SK-N-SH (cell line): ENCODE measurements around the gene KRTAP2-4. TPM values are rescaled to one million over a fixed set of nuclear protein-coding genes. Genes with fewer than 3 reads are reported as not detected.

Experiments
- CTCF ChIA-PET: fragments of 300-600, 350-600 bp; formaldehyde crosslinking; extraction: SDS; loops from one replicate; lab custom pipeline; 2021; lab: Yijun Ruan, JAX
- POLR2A ChIA-PET: fragments of 350-600 bp; sonication (Branson Sonifier 250); formaldehyde crosslinking; extraction: SDS; loops from one replicate; lab custom pipeline; 2020; ENCODE audit warnings: antibody characterized with exemption, inconsistent platforms; lab: Yijun Ruan, JAX
- DNase-seq: peaks from one replicate; pipeline ENCODE4 v3.0.0; 2012
- H2AFZ ChIP-seq: fragments of 200-600 bp; sonication (generic); 2 replicates; pipeline ENCODE4 v1.8.1; 2016; ENCODE audit warnings: antibody characterized with exemption, mild to moderate bottlenecking, low read depth
- H3F3A ChIP-seq: fragments of 200-600 bp; sonication (generic); replicated peaks from 2 replicates; pipeline ENCODE3; 2016; ENCODE audit warnings: antibody characterized with exemption, mild to moderate bottlenecking; ENCODE audit not compliant: insufficient read depth
- H3K27ac ChIP-seq, 2 experiments: fragments of 200-500 bp in 1 of 2; fragments of 200-600 bp in 1 of 2; sonication (Bioruptor generic) in 1 of 2; sonication (generic), shearing (Covaris generic) in 1 of 2; 2 replicates each; pipeline versions ENCODE4 v1.5.1 to v1.6.1; 2014 to 2016; ENCODE audit warnings: low read depth in 2 of 2, inconsistent platforms in 1 of 2, low read length in 1 of 2, mild to moderate bottlenecking in 1 of 2, mixed read lengths in 1 of 2
- H3K27me3 ChIP-seq: fragments of 200-600 bp; sonication (generic), shearing (Covaris generic); 2 replicates; pipeline ENCODE4 v1.6.1; 2016; ENCODE audit warnings: mixed run types; ENCODE audit not compliant: insufficient read depth
- H3K36me3 ChIP-seq, 2 experiments: fragments of 200-500 bp in 1 of 2; fragments of 200-600 bp in 1 of 2; sonication (Bioruptor generic) in 1 of 2; sonication (generic) in 1 of 2; replicated peaks in 1 of 2; 2 replicates each; pipeline versions ENCODE3 to v1.5.1; 2014 to 2016; ENCODE audit warnings: low read length in 1 of 2, mild to moderate bottlenecking in 1 of 2; ENCODE audit not compliant: insufficient read depth in 2 of 2, control insufficient read depth in 1 of 2
- H3K4me1 ChIP-seq, 2 experiments: fragments of 200-500 bp in 1 of 2; fragments of 200-600 bp in 1 of 2; sonication (Bioruptor generic) in 1 of 2; sonication (generic), shearing (Covaris generic) in 1 of 2; 2 replicates each; pipeline versions ENCODE4 v1.5.1 to v1.6.1; 2014 to 2016; ENCODE audit warnings: low read depth in 1 of 2, low read length in 1 of 2, mixed run types in 1 of 2; ENCODE audit not compliant: insufficient read depth in 2 of 2, control insufficient read depth in 1 of 2
- H3K4me2 ChIP-seq: fragments of 200-600 bp; sonication (generic), shearing (Covaris generic); 2 replicates; pipeline ENCODE4 v1.6.1; 2017; ENCODE audit warnings: mixed run types
- H3K4me3 ChIP-seq, 2 experiments: fragments of 200-500 bp in 1 of 2; fragments of 200-600 bp in 1 of 2; sonication (Bioruptor generic) in 1 of 2; sonication (generic), shearing (Covaris generic) in 1 of 2; 2 replicates each; pipeline versions ENCODE4 v1.5.1 to v1.8.1; 2014 to 2016; ENCODE audit warnings: low read depth in 2 of 2, inconsistent platforms in 1 of 2, low read length in 1 of 2, mild to moderate bottlenecking in 1 of 2, mixed read lengths in 1 of 2, moderate library complexity in 1 of 2
- H3K79me2 ChIP-seq: fragments of 200-600 bp; sonication (generic); 2 replicates; pipeline ENCODE4 v1.8.1; 2017; ENCODE audit warnings: mild to moderate bottlenecking; ENCODE audit not compliant: insufficient read depth
- H3K9ac ChIP-seq: fragments of 200-600 bp; sonication (generic); 2 replicates; pipeline ENCODE4 v1.6.1; 2017; ENCODE audit warnings: mixed run types
- H3K9me2 ChIP-seq: fragments of 200-600 bp; sonication (generic); 2 replicates; pipeline ENCODE4 v1.6.1; 2017; ENCODE audit warnings: mixed run types
- H3K9me3 ChIP-seq: fragments of 200-600 bp; sonication (generic); 2 replicates; pipeline ENCODE4 v1.6.1; 2017; ENCODE audit warnings: mixed run types, mild to moderate bottlenecking, moderate library complexity
- H4K20me1 ChIP-seq: fragments of 200-600 bp; sonication (generic); 2 replicates; pipeline ENCODE4 v1.6.1; 2017; ENCODE audit warnings: mild to moderate bottlenecking, mixed run types; ENCODE audit not compliant: insufficient read depth
- ELF1 ChIP-seq: IDR thresholded peaks from 2 replicates; pipeline ENCODE4 v1.4.0; 2012
- EP300 ChIP-seq, 2 experiments: IDR thresholded peaks; 2 replicates each; pipeline versions ENCODE4 v1.4.0 to v1.6.1; 2012; ENCODE audit warnings: borderline replicate concordance in 1 of 2, low read depth in 1 of 2, low read length in 1 of 2
- EZH2phosphoT487 ChIP-seq: fragments of 200-600 bp; sonication (generic); IDR thresholded peaks from 2 replicates; pipeline ENCODE4 v1.6.1; 2017; ENCODE audit warnings: low read depth, mixed run types, mild to moderate bottlenecking, antibody characterized with exemption, moderate library complexity, borderline replicate concordance
- FOXJ3 ChIP-seq: sonication (generic); formaldehyde crosslinking; IDR thresholded peaks from 2 replicates; pipeline ENCODE4 v1.5.1; 2020; ENCODE audit warnings: mild to moderate bottlenecking, missing genetic modification reagents
- GABPA ChIP-seq: IDR thresholded peaks from 2 replicates; pipeline ENCODE4 v1.4.0; 2012; ENCODE audit warnings: low read depth, mild to moderate bottlenecking
- JUND ChIP-seq: IDR thresholded peaks from 2 replicates; pipeline ENCODE4 v1.4.0; 2012
- NFIC ChIP-seq: IDR thresholded peaks from 2 replicates; pipeline ENCODE4 v1.4.0; 2012; ENCODE audit warnings: borderline replicate concordance
- RXRA ChIP-seq: IDR thresholded peaks from 2 replicates; pipeline ENCODE4 v1.4.0; 2012; ENCODE audit warnings: low read depth, mild to moderate bottlenecking, borderline replicate concordance
- SMC3 ChIP-seq: IDR thresholded peaks from 2 replicates; pipeline ENCODE4 v1.6.1; 2012; ENCODE audit warnings: low read depth, low read length, improper control_type of control experiment
- TEAD4 ChIP-seq: IDR thresholded peaks from 2 replicates; pipeline ENCODE4 v1.4.0; 2012; ENCODE audit warnings: mild to moderate bottlenecking, borderline replicate concordance; ENCODE audit not compliant: insufficient read depth
- YY1 ChIP-seq: IDR thresholded peaks from 2 replicates; pipeline ENCODE4 v1.4.0; 2012; ENCODE audit warnings: low read depth, mild to moderate bottlenecking
- WGBS: methylation state at CpG from one replicate; pipeline ENCODE4 v1.1.6; 2017; ENCODE audit warnings: low lambda C conversion rate; 5-methylcytosine and 5-hydroxymethylcytosine counted together
- polyA plus RNA-seq, 3 experiments: library from polyadenylated mRNA; depleted of rRNA; stranded (reverse); fragments of >200 nt; gene quantifications; 2 replicates each; pipeline ENCODE4 v1.2.3, GENCODE V29; 2012
- TF ChIP-seq, protein P1 (sequence below): IDR thresholded peaks from 2 replicates; pipeline ENCODE4; 2012
- TF ChIP-seq, protein P2 (sequence below): IDR thresholded peaks from 2 replicates; pipeline ENCODE4 v1.4.0; 2012; ENCODE audit warnings: low read depth, borderline replicate concordance
- TF ChIP-seq, protein P3 (sequence below): IDR thresholded peaks from 2 replicates; pipeline ENCODE4 v1.4.0; 2012; ENCODE audit warnings: low read depth, borderline replicate concordance
- TF ChIP-seq, protein P4 (sequence below): fragments of 200-600 bp; sonication (generic); IDR thresholded peaks from 2 replicates; pipeline ENCODE4 v1.6.1; 2017; ENCODE audit warnings: antibody characterized with exemption, mild to moderate bottlenecking, moderate library complexity

Gene KRTAP2-4
- polyA plus RNA-seq, 1 of the 3 experiments (the other 2 are of a cell fraction): not detected

DNA sequence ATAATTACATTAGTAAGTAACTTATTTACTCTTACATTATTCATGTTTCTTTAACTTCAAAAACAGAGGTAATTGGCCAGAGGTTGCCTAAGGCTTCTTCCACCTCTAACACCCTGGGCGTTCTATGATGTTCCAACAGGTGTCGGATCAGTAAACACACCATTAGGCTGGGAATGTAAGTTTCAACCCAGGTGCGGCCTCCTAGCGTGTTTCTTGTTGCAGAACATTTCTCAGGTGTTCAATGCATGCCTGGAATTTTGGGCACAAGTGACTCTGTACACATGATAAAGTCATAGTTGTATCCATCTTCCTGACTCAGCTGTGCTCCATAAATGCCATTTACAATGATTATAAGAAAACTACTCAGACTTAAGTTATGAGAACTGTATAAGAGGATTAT, 11.7 kb downstream of the KRTAP2-4 start:
- Histone ChIP-seq H3K4me2 (no peak overlapping the region), H3K27ac (no peak overlapping the region), H3K9me2 (no peaks in the 10 kb centered on the region), H3K4me1 (peaks cover 0 to 5% of the 10 kb centered on the region in 2 experiments; a peak in 1 of 4 replicates), H3K79me2 (no peaks in the 10 kb centered on the region), H3K36me3 (peaks cover 0 to 4% of the 10 kb centered on the region in 2 experiments), H3K9me3 (no peaks in the 10 kb centered on the region), H2AFZ (no peak overlapping the region), H3K4me3 (no peak overlapping the region), H4K20me1 (no peaks in the 10 kb centered on the region), H3K27me3 (no peaks in the 10 kb centered on the region), H3F3A (peaks cover 13% of the 10 kb centered on the region), H3K9ac (no peak overlapping the region)
- WGBS: 38% methylated on average over 4 of the region's 4 CpGs
- TF ChIP-seq YY1 (no peak), EZH2phosphoT487 (no peak), SMC3 (no peak), TEAD4 (no peak), NFIC (no peak), RXRA (no peak), JUND (no peak), FOXJ3 (CRISPR knock-in tag) (no peak), EP300 (IDR thresholded peaks at IDR 0.05; ENCODE audit: borderline replicate concordance in 1 of 2, low read depth in 1 of 2, low read length in 1 of 2) (no peak), ELF1 (no peak), GABPA (no peak)
- TF ChIP-seq, protein P1, sequence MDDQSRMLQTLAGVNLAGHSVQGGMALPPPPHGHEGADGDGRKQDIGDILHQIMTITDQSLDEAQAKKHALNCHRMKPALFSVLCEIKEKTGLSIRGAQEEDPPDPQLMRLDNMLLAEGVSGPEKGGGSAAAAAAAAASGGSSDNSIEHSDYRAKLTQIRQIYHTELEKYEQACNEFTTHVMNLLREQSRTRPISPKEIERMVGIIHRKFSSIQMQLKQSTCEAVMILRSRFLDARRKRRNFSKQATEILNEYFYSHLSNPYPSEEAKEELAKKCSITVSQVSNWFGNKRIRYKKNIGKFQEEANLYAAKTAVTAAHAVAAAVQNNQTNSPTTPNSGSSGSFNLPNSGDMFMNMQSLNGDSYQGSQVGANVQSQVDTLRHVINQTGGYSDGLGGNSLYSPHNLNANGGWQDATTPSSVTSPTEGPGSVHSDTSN: no peak
- TF ChIP-seq, protein P2, sequence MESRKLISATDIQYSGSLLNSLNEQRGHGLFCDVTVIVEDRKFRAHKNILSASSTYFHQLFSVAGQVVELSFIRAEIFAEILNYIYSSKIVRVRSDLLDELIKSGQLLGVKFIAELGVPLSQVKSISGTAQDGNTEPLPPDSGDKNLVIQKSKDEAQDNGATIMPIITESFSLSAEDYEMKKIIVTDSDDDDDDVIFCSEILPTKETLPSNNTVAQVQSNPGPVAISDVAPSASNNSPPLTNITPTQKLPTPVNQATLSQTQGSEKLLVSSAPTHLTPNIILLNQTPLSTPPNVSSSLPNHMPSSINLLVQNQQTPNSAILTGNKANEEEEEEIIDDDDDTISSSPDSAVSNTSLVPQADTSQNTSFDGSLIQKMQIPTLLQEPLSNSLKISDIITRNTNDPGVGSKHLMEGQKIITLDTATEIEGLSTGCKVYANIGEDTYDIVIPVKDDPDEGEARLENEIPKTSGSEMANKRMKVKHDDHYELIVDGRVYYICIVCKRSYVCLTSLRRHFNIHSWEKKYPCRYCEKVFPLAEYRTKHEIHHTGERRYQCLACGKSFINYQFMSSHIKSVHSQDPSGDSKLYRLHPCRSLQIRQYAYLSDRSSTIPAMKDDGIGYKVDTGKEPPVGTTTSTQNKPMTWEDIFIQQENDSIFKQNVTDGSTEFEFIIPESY: no peak
- TF ChIP-seq, protein P3, sequence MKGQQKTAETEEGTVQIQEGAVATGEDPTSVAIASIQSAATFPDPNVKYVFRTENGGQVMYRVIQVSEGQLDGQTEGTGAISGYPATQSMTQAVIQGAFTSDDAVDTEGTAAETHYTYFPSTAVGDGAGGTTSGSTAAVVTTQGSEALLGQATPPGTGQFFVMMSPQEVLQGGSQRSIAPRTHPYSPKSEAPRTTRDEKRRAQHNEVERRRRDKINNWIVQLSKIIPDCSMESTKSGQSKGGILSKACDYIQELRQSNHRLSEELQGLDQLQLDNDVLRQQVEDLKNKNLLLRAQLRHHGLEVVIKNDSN: no peak
- TF ChIP-seq, protein P4, sequence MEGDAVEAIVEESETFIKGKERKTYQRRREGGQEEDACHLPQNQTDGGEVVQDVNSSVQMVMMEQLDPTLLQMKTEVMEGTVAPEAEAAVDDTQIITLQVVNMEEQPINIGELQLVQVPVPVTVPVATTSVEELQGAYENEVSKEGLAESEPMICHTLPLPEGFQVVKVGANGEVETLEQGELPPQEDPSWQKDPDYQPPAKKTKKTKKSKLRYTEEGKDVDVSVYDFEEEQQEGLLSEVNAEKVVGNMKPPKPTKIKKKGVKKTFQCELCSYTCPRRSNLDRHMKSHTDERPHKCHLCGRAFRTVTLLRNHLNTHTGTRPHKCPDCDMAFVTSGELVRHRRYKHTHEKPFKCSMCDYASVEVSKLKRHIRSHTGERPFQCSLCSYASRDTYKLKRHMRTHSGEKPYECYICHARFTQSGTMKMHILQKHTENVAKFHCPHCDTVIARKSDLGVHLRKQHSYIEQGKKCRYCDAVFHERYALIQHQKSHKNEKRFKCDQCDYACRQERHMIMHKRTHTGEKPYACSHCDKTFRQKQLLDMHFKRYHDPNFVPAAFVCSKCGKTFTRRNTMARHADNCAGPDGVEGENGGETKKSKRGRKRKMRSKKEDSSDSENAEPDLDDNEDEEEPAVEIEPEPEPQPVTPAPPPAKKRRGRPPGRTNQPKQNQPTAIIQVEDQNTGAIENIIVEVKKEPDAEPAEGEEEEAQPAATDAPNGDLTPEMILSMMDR: no peak
- no peak for DNase-seq
- CTCF ChIA-PET: interaction anchor here (0.7 kb wide), 1 partner anchor 48 kb away, joined by 3 read pairs; no protein-coding TSS in a partner anchor
- POLR2A ChIA-PET: no interaction called here
